Measurements from ENCODE around the gene SUPT4H1. TPM values are rescaled to one million over a fixed set of nuclear protein-coding genes. Genes with fewer than 3 reads are reported as not detected.

SUPT4H1 gene
- polyA plus RNA-seq, 1 donor, result 121 TPM

- DNase-seq, result no peak
Measured at GRCh38 chr17:58319173-58320162, 32.5 kb downstream of the SUPT4H1 start.

GRCh38 chr17:58318627-58319172, 33.3 kb downstream of the SUPT4H1 start:
- DNase-seq, result no peak

- no peak for DNase-seq
Measured at GRCh38 chr17:58318065-58318481, 33.9 kb downstream of the SUPT4H1 start.

DNA sequence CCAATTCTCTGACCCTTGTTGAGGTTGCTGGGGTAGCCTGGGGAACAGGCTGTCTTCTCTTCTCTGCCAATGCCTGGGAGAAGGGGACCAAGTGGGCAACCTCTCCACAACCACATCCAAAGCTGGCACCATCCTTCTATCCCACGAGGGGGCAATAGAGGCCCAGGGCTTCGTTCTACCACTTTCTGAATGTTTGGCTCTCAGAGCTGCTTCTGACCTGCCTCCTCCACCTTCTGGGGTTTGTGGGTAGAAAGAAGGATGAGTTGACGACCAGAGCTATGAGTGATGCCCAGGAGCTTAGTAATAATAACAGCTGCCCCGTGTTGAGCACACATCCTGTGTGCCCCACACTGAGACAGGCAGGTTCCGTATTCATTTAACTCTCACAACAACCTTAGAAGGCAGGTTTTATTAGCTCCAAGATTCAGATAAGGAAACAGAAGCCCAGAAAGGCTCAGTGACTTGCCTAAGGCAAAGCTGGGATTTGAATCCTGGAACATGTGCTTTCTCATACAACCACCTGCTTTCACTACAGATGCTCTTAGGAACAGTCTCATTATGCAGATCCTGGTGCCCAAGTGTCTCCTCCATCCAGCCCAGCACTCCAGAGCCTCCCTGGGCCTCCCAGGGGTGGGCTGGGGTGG, 34.5 kb downstream of the SUPT4H1 start:
- DNase-seq, result no peak

- DNase-seq, result no peak
Measured at GRCh38 chr17:58316260-58316960, 35.6 kb downstream of the SUPT4H1 start.

DNA sequence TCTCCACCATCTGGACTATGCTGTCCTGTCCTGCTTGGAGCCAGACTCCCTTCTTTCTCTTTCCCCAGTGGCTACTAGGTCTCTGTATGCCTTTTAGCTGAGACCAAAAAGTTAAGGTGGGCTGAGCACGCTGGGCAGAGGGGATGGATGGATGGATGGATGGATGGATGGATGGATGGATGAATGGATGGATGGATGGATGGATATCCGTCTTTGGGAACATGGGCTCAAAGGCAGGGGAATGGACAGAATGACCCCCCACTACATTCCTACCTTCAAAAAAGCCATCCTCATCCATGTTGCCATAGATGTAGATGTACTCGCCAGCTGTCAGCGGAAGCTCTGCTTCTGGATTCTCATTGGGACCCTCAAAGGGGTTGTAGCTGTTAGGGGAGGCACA, 36.3 kb downstream of the SUPT4H1 start:
- no peak for DNase-seq

DNA sequence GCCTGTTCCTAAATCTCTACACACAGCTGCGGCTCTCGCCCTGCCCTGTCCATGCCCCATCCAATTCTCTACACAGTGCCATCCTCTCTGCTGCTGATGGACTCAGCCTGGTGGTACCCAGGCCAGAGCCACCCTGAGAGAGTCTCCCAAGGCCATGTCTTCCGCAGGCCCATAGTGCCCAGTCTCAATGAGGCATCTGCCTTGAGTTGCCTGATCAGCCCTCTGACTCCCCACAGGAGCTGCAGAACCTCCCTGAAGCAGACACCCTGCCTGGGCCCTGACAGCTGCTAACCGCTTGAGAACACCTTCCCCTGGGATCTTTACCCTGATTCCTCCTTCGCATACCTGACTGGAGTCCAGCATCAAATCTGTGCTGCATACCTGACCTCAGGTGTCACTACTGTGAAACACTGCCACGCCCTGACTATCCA, 36.7 kb downstream of the SUPT4H1 start:
- DNase-seq, result no peak

- DNase-seq, result no peak
Measured at GRCh38 chr17:58314706-58315015, 37.3 kb downstream of the SUPT4H1 start.

DNA sequence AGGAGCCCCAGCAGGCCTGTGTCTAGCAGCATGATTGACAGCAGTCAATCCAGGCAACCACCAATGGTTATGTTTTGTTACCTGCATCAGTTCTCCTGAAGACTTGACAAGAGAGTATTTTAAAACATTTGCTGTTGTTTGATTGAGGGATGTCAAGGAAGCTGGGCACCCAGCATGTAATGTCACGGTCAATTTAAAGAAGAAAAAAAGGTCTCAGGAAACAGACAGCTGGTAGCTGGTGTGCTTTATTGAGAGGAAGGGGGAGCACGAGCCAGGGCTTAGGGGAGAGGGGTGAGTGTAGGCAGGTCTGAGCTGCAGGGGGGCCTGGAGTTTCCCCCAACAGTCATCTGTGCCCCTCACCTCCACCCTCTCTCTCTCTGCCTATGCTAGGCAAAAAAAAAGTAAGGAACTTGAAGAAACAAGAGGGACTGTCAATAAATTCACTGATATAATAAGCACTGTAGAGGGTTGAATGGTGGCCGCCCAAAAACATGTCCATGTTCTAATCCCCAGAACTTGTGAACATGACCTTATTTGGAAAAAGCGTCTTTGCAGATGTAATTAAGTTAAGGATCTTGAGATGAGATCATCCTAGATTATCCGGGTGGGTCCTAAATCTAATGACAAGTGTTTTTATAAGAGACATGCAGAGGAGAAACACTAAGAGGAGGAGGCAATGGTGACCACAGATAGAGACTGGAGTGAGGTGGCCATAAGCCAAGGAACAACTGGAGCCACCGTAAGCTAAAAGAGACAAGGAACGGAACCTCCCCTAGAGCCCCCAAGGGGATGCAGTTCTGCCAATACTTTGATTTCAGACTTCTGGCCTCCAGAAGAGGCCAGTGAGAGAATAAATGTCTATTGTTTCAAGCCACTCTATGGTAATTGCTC, 37.9 kb downstream of the SUPT4H1 start:
- no peak for DNase-seq

GRCh38 chr17:58312829-58313228, 39.2 kb downstream of the SUPT4H1 start:
- no peak for DNase-seq

- no peak for DNase-seq
Measured at GRCh38 chr17:58312021-58312630, 39.9 kb downstream of the SUPT4H1 start.

GRCh38 chr17:58311429-58311894, 40.5 kb downstream of the SUPT4H1 start:
- no peak for DNase-seq

DNA sequence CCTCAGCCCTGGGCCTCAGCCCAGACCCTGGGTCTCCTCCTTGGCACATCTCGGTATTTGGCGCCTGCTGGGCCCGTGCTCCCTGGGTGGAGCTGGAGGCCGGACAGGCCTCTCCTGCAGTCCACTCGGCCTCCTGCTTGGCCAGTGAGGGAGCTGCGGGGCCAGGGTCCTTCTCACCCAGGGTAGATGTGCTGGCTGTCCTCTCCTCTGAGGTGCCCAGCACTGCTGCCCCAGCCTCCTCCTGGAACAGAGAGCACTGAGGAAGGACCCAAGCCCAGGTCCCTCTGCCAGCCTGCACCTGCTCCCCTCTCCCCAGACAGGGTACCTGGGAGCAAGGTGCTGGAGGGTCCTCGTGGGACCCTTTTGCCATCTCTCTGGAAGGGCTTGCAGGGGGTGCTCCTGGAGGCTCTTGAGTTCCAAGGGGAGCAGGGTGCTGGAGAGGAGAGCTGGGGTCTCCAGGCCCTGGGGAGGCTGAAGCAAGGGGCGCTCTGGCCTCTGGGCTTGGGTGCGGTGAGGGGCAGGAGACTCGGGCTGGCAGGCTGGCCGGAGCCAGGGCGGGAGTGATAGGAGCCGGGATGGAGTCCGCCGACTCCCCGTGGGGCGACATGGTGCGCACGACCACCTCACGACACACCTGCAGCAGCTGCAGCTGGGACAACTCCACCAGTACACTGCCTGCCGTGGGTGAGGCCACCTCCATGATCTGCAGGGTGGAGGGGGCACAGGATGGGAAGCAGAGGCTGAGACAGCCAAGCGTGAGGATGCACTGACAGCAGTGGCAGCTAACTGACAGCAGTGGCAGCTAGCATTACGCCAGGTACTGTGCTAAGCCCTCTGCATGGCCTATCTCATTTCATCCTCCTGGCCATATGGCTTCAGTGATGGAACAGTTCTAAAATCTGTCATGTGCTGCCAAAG, 41.2 kb downstream of the SUPT4H1 start:
- DNase-seq, result no peak

DNA sequence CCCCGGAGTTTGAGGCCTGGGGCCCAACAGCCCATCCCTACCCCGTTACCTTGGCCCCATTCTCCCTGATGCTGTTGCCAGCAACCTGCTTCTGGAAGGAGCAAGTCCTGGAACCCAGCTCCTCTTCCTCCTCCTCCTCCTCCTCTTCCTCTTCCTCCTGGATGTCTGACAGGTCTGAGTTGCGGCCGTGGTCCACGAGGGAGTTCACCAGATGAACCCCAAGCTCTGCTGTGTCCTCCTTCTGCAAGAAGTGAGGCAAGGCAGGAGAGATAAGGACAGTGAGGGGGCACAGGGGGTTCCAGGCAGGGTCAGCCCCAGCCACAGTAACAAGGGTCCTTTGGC, 42.1 kb downstream of the SUPT4H1 start:
- DNase-seq, result no peak

GRCh38 chr17:58308985-58309917, 42.8 kb downstream of the SUPT4H1 start:
- no peak for DNase-seq

GRCh38 chr17:58308173-58308984, 43.6 kb downstream of the SUPT4H1 start:
- no peak for DNase-seq

DNA sequence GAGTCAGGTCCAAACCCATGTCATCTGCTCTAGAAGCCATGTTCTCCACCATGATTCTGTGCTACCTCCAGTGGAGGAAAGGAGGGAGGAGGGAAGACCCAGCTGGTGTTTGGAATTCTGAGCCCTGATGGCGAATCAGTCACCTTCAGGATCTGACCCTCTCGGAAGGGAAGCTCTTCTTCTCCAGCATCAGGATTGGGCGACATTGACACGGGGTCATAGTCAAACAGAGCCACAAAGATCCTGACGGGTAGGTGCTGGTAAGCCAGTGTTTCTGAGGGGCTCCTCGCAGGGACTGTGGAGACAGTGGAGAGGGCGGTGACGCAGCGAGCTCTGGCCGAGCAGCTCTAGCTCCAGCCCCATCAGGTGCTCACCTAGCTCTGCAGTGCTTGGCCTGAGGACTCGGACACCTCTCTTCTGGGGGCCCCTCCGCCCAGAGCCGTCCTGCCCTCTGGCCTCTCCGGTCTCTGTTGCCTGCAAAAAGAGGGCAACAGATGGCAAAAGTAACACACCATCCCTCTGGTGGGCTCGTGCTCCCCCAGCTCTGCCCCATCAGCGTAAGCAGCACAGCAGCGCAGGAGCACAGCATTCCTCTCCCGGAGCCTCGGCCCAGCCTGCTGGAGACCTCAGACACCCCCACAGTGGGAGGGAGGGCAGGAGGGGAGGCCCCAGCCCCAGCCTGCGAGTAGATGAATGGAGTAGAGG, 44.4 kb downstream of the SUPT4H1 start:
- DNase-seq, result no peak

All from left kidney (tissue), 2 donors.